Uterus (tissue), 4 donors: ENCODE measurements around the gene UCK1. TPM values are rescaled to one million over a fixed set of nuclear protein-coding genes. Genes with fewer than 3 reads are reported as not detected.

Experiments used
- DNase-seq, 2 donors: peaks; one replicate each; pipeline ENCODE4 v3.0.0-alpha.2; 2019 to 2020
- H3K27ac ChIP-seq, 2 donors: fragments of 200-600 bp; sonication (generic); 1 replicate in 1 of 2; 2 replicates in 1 of 2; pipeline ENCODE4 v1.5.1; 2016 to 2018
- H3K27me3 ChIP-seq, 2 donors: fragments of 200-600 bp; sonication (generic); one replicate each; pipeline ENCODE4 v1.5.1; 2018 to 2019; ENCODE audit warnings: control low read depth in 1 of 2
- H3K36me3 ChIP-seq, 2 donors: fragments of 200-600 bp; sonication (generic); one replicate each; pipeline ENCODE4 v1.5.1; 2019; ENCODE audit warnings: control low read depth in 1 of 2
- H3K4me1 ChIP-seq, 2 donors: fragments of 200-600 bp; sonication (generic); one replicate each; pipeline ENCODE4 v1.5.1; 2018 to 2019; ENCODE audit warnings: control low read depth in 1 of 2
- H3K4me3 ChIP-seq, 2 donors: fragments of 200-600 bp; sonication (generic); 1 replicate in 1 of 2; 2 replicates in 1 of 2; pipeline ENCODE4 v1.5.1; 2018 to 2019; ENCODE audit warnings: mild to moderate bottlenecking in 1 of 2
- H3K9me3 ChIP-seq, 2 donors: fragments of 200-600 bp; sonication (generic); one replicate each; pipeline ENCODE4 v1.5.1; 2019; ENCODE audit warnings: control low read depth in 1 of 2
- CTCF ChIP-seq, 4 experiments: fragments of 200-600 bp in 2 of 4; fragments of 450-650 bp in 2 of 4; sonication (generic) in 2 of 4; IDR thresholded peaks; one replicate each; pipeline ENCODE4 v1.5.1; 2016 to 2019; ENCODE audit warnings: antibody characterized with exemption in 4 of 4, mild to moderate bottlenecking in 2 of 4, moderate library complexity in 1 of 4
- POLR2A ChIP-seq, 2 donors: fragments of 450-650 bp; IDR thresholded peaks; one replicate each; pipeline ENCODE4 v1.6.1; 2016; ENCODE audit warnings: antibody characterized with exemption in 2 of 2, mild to moderate bottlenecking in 1 of 2, moderate library complexity in 1 of 2
- intact Hi-C: fragments of 100-400 bp; cut with DNase I; formaldehyde crosslinking; loops from one replicate; pipeline ENCODE4 v1.15.1; 2023; ENCODE audit warnings: low total_unique reads
- total RNA-seq, 4 donors: library from RNA; depleted of rRNA in 3 of 4; stranded (reverse); fragments of >200 nt in 3 of 4; gene quantifications; one replicate each; pipeline versions ENCODE4 v1.1.0 to v1.2.4, GENCODE V29; 2014 to 2023
- donor health status: DM: yes; HTN: yes; CAD: no.

Gene UCK1
- total RNA-seq, 4 donors from 2014 or later = 7.7 to 37.7 (median 18.6) TPM

- no peaks in the 10 kb centered on the region for H3K9me3 ChIP-seq
- H3K4me1 ChIP-seq = no peaks in the 10 kb centered on the region
- no peak overlapping the region for H3K27ac ChIP-seq
- intact Hi-C loops = no loop called here
- TF ChIP-seq CTCF (IDR thresholded peaks at IDR 0.05) = no peak
- no peaks in the 10 kb centered on the region for H3K27me3 ChIP-seq
- H3K36me3 ChIP-seq = no peaks in the 10 kb centered on the region
- no peak for DNase-seq
- no peak overlapping the region for H3K4me3 ChIP-seq
Observed at GRCh38 chr9:131482343-131483006, 48.6 kb downstream of the UCK1 start.

DNA sequence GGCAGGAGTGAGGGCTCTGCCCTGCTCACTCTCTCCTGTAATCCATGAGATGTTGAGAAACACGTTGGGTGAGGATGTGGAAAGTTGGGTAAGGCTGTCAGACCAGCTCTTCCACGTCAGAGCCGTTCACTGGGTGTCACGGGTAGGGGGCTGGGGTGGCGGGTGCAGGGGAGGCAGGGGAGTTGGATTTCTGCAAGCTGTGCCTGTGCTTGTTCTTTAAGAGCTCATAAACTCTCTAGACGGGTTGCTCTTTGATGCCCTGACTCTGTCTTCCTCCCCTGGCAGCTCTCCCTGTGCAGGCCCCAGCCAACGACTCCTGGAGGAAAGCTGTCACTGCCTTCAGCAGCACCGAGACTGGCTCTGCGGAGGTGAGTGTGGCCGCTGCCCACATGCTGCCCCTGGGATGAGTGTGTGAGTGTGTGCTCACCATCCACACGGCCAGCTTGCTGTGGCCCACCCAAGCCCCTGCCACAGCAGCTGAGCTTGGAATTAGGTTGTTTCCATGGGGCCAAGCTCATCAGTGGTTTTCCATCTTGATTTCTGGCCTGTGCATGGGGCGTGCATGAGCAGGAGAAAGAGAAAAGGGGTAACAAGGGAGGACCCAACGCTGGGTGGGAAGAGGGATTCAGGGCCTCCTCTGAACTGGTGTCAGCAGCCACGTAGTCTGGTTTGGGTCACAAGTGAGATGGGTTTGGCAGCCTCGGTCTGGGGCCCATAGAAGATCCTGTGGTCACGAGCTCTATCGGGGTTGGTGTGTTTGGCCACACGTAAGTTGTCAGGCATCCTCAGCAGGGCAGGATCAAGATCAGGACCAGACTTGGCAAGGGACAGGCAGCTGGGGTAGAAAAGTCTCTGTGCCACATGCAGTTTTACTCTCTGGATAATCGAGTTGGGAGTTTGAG lies 49.4 kb downstream of the UCK1 start:
- intact Hi-C loops = no loop called here
- DNase-seq = no peak
- Histone ChIP-seq H3K27ac (no peak overlapping the region), H3K9me3 (no peaks in the 10 kb centered on the region), H3K4me3 (no peak overlapping the region), H3K27me3 (no peaks in the 10 kb centered on the region), H3K36me3 (no peaks in the 10 kb centered on the region), H3K4me1 (no peaks in the 10 kb centered on the region)
- no peak for TF ChIP-seq CTCF (IDR thresholded peaks at IDR 0.05)
- no peak for TF ChIP-seq POLR2A (IDR thresholded peaks at IDR 0.05)

GRCh38 chr9:131480258-131480657 lies 50.8 kb downstream of the UCK1 start:
- H3K36me3 ChIP-seq = no peaks in the 10 kb centered on the region

GRCh38 chr9:131478911-131479310 lies 52.2 kb downstream of the UCK1 start:
- no peaks in the 10 kb centered on the region for H3K36me3 ChIP-seq
- TF ChIP-seq POLR2A (IDR thresholded peaks at IDR 0.05) (no peak), CTCF (IDR thresholded peaks at IDR 0.05) (no peak)
- intact Hi-C loops = no loop called here
- DNase-seq = no peak
- H3K4me1 ChIP-seq = no peaks in the 10 kb centered on the region
- H3K27me3 ChIP-seq = no peaks in the 10 kb centered on the region
- H3K9me3 ChIP-seq = no peaks in the 10 kb centered on the region
- no peak overlapping the region for H3K4me3 ChIP-seq
- no peak overlapping the region for H3K27ac ChIP-seq

More at GRCh38 chr9:131480258-131480657, 50.8 kb downstream of the UCK1 start:
- no peak overlapping the region for H3K27ac ChIP-seq
- no peaks in the 10 kb centered on the region for H3K4me1 ChIP-seq
- DNase-seq = no peak
- no peaks in the 10 kb centered on the region for H3K27me3 ChIP-seq
- H3K4me3 ChIP-seq = no peak overlapping the region
- no peaks in the 10 kb centered on the region for H3K9me3 ChIP-seq
- intact Hi-C loops = no loop called here
- TF ChIP-seq POLR2A (IDR thresholded peaks at IDR 0.05) = no peak
- no peak for TF ChIP-seq CTCF (IDR thresholded peaks at IDR 0.05)

- no peaks in the 10 kb centered on the region for H3K27me3 ChIP-seq
- H3K27ac ChIP-seq = no peak overlapping the region
- TF ChIP-seq POLR2A (IDR thresholded peaks at IDR 0.05) (no peak), CTCF (IDR thresholded peaks at IDR 0.05) (peak; percentile 33 to 65 (median 43))
- no peak overlapping the region for H3K4me3 ChIP-seq
- intact Hi-C loops = no loop called here
- no peaks in the 10 kb centered on the region for H3K36me3 ChIP-seq
- DNase-seq = peak in 1 of 2 donors; percentile 46
- no peaks in the 10 kb centered on the region for H3K9me3 ChIP-seq
- no peaks in the 10 kb centered on the region for H3K4me1 ChIP-seq
Observed at GRCh38 chr9:131478421-131478868, 52.6 kb downstream of the UCK1 start.
